Glutamatergic neuron (in vitro differentiated cells): ENCODE data around the gene CLDN3. TPM values are rescaled to one million over a fixed set of nuclear protein-coding genes. Genes with fewer than 3 reads are reported as not detected.

ENCODE experiments used
- DNase-seq: peaks from one replicate; pipeline ENCODE4 v3.0.0; 2022
- H3K27ac Mint-ChIP-seq: one replicate; pipeline ENCODE4 v1.8.0; 2020; ENCODE audit warnings: mild to moderate bottlenecking, mixed read lengths, inconsistent platforms; ENCODE audit not compliant: unreplicated experiment
- H3K27me3 Mint-ChIP-seq: one replicate; pipeline ENCODE4 v1.8.0; 2020; ENCODE audit warnings: mild to moderate bottlenecking, moderate library complexity, mixed read lengths, inconsistent platforms; ENCODE audit not compliant: unreplicated experiment
- H3K36me3 Mint-ChIP-seq: one replicate; pipeline ENCODE4 v1.8.0; 2020; ENCODE audit warnings: mild to moderate bottlenecking, mixed read lengths, inconsistent platforms; ENCODE audit not compliant: unreplicated experiment
- H3K4me1 Mint-ChIP-seq: one replicate; pipeline ENCODE4 v1.8.0; 2020; ENCODE audit warnings: mild to moderate bottlenecking, low read depth, mixed read lengths, inconsistent platforms; ENCODE audit not compliant: unreplicated experiment
- H3K4me3 Mint-ChIP-seq: one replicate; pipeline ENCODE4 v1.8.0; 2020; ENCODE audit warnings: mild to moderate bottlenecking, mixed read lengths, inconsistent platforms; ENCODE audit not compliant: unreplicated experiment
- H3K9me3 Mint-ChIP-seq: one replicate; pipeline ENCODE4 v1.8.0; 2020; ENCODE audit warnings: mild to moderate bottlenecking, moderate library complexity, mixed read lengths, inconsistent platforms; ENCODE audit not compliant: unreplicated experiment
- total RNA-seq: library from RNA; stranded (reverse); fragmentation: NEBNext Ultra II Directional; extraction: Animal tissue kit (Norgen Biotek cat#: 25700); gene quantifications from one replicate; pipeline ENCODE4 v1.2.1, GENCODE V29; 2021; ENCODE audit not compliant: unreplicated experiment
- TF ChIP-seq, protein P1 (sequence below): fragments of 200-600 bp; sonication (generic); IDR thresholded peaks from one replicate; pipeline ENCODE4 v1.5.0; 2021; ENCODE audit not compliant: partially characterized antibody, unreplicated experiment

The CLDN3 gene
- total RNA-seq, 1 donor from 2014 or later, result not detected

DNA sequence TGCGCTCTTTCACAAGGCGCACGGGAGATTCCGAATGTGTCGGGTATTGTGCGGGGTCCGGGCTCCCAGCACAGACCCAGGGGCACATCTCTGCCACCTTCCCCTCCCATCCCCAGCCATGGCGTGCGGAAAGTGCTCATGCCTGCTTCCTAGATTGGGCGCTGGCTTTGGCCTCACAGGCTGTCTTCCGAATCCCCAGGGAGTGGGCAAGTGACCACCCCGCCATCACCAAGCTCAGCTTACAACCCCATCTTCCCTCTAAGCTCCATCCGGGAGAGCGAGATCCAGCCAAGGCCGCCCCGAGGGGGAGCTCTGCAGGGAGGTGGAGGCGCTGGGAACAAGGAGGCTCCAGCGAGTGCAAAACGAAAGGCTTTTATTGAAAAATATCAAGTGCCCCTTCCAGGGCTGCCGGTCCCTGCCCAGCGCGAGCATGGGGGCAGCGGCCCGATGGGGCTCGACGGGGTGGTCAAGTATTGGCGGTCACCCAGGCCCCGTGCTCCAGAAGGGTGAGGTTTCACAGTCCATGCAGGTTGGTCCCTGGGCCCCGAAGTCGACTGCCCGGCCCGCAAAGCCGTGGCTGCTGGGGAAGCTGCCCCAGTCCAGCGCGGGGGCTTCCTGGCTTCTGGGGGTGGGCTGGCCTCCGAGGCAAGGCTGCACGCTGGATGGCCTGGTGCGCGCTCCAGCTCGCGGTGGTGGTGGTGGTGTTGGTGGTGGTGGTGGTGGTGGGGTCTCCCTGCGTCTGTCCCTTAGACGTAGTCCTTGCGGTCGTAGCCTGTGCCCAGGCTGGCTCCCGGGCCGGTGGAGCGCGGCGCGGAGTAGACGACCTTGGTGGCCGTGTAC lies 1.2 kb downstream of the CLDN3 start:
- Mint-ChIP-seq H3K4me1 (no peaks in the 10 kb centered on the region), H3K27me3 (peaks cover 11% of the 10 kb centered on the region), H3K9me3 (no peaks in the 10 kb centered on the region), H3K36me3 (peaks cover 5% of the 10 kb centered on the region), H3K27ac (no peak overlapping the region), H3K4me3 (no peak overlapping the region)
- DNase-seq, result no peak
- TF ChIP-seq, protein P1, sequence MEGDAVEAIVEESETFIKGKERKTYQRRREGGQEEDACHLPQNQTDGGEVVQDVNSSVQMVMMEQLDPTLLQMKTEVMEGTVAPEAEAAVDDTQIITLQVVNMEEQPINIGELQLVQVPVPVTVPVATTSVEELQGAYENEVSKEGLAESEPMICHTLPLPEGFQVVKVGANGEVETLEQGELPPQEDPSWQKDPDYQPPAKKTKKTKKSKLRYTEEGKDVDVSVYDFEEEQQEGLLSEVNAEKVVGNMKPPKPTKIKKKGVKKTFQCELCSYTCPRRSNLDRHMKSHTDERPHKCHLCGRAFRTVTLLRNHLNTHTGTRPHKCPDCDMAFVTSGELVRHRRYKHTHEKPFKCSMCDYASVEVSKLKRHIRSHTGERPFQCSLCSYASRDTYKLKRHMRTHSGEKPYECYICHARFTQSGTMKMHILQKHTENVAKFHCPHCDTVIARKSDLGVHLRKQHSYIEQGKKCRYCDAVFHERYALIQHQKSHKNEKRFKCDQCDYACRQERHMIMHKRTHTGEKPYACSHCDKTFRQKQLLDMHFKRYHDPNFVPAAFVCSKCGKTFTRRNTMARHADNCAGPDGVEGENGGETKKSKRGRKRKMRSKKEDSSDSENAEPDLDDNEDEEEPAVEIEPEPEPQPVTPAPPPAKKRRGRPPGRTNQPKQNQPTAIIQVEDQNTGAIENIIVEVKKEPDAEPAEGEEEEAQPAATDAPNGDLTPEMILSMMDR, result no peak

DNA sequence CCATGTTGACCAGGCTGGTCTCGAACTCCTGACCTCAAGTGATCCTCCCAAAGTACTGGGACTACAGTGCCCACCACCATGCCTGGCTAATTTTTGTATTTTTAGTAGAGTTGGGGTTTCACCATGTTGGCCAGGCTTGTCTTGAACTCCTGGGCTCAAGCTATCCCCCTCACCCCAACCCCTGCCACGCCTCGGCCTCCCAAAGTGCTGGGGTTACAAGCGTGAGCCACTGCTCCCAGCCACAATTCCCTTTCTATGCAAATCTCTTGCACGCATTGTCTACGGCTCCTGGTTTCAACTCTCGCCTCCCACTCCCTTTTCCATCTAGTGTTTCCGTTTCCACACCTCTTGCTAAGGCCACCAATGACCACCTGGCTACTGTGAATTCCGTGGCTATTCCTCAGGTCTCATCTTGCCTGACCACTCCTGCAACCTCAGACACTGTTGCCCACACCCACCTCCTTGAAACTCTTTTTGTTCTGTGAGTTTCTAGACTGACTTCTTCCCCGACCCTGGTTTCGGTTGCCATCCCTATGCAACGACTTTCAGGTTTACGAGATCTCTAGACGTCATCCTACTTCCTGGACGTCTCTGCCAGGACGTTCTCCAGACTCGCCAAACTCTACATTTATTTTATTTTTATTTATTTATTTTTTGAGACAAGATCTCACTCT lies 3.4 kb downstream of the CLDN3 start:
- H3K4me1 Mint-ChIP-seq, result no peaks in the 10 kb centered on the region
- H3K36me3 Mint-ChIP-seq, result peaks cover 5% of the 10 kb centered on the region
- no peaks in the 10 kb centered on the region for H3K9me3 Mint-ChIP-seq
- H3K4me3 Mint-ChIP-seq, result no peak overlapping the region
- H3K27ac Mint-ChIP-seq, result no peak overlapping the region
- peaks cover 8% of the 10 kb centered on the region for H3K27me3 Mint-ChIP-seq
- TF ChIP-seq, protein P1, result no peak
- DNase-seq, result no peak

DNA sequence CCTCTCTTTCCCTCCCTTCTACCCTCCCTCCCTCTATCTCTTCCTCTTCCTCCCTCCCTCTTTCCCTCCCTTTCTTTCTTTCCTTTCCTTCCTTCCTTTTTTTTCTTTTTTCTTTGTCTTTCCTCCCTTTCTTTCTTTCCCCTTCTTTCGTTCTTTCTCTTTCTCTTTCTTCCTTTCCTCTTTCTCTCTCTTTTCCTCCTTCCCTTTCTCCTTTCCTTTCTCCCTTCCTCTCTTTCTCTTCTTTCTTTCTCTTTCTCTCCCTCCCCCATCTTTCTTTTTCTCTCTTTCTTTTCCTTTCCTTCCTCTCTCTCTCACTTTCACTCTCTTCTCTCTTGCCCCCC lies 7.4 kb downstream of the CLDN3 start:
- Mint-ChIP-seq H3K27ac (no peak overlapping the region), H3K27me3 (peaks cover 3% of the 10 kb centered on the region), H3K4me1 (no peaks in the 10 kb centered on the region), H3K9me3 (no peaks in the 10 kb centered on the region), H3K4me3 (no peak overlapping the region), H3K36me3 (peaks cover under 1% of the 10 kb centered on the region)
- no peak for DNase-seq
- TF ChIP-seq, protein P1, result no peak

DNA sequence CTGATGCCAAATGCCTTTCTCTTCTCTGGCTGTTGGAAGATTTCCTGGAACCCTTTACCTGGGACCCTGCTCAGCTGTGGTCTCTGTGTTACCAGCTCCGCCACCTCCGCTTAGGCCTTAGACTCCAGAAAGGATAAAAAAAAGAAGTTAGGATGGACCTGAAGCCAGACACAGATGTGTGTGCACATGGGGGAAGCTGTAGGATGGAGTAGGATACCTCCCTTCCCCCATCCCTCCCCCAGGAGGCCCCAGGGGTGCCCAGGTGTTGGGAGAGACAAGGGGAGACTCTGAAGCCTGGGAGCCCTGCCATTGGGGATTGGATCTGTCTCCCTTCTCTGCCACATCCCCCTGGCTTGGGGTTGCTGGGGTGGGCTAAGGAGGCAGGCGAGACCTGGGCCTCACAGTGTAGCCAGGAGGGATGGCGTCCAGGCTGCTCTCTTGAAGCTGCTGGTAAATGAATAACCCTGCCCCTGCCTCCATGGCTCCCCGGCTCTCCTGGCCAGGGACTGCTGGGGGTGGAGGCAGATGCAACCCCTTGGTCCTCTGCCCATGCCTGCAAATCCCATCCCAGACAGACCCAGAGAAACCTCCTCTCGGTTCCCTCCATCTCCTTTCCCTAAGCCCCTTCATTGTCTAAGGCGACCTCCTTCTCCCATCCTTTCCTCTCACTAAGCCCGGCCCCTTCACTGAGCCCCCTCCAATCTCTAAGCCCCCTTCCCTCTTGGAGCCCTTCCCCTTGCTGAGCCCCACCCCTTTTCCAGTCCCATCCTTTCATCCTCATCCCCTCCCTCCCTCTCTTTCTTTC lies 8.0 kb downstream of the CLDN3 start:
- TF ChIP-seq, protein P1, result no peak
- Mint-ChIP-seq H3K27ac (no peak overlapping the region), H3K4me1 (no peaks in the 10 kb centered on the region), H3K27me3 (peaks cover 7% of the 10 kb centered on the region), H3K36me3 (no peaks in the 10 kb centered on the region), H3K4me3 (no peak overlapping the region), H3K9me3 (peaks cover 1% of the 10 kb centered on the region)
- no peak for DNase-seq
